ENCODE measurements around the gene CCDC92B. TPM values are rescaled to one million over a fixed set of nuclear protein-coding genes. Genes with fewer than 3 reads are reported as not detected.

Gene CCDC92B
- total and polyA plus RNA-seq, 9 donors = 0.07 to 1.1 (median 0.18) TPM

- WGBS, 3 donors = 63 to 71% (median 67%) methylated on average over 4 of the region's 4 CpGs
- Histone ChIP-seq H3K36me3 (no peaks in the 10 kb centered on the region), H3K27me3 (no peaks in the 10 kb centered on the region), H3K4me3 (no peak overlapping the region), H3K27ac (no peak overlapping the region), H3K9me3 (no peaks in the 10 kb centered on the region), H3K4me1 (ENCODE audit: insufficient read depth) (peaks cover 11% of the 10 kb centered on the region)
- peak in 1 of 5 donors; percentile 16 for DNase-seq
- TF ChIP-seq CTCF (IDR thresholded peaks at IDR 0.05) (no peak), EP300 (IDR thresholded peaks at IDR 0.05) (no peak), POLR2A (IDR thresholded peaks at IDR 0.05) (no peak)
- intact Hi-C loops (cut with DNase I) = loop anchor here in 1 of 4 donors (10.0 kb wide), 1 partner anchor 110 kb away; the partner anchor contains the start of gene PAFAH1B1
Measured at GRCh38 chr17:2704890-2705248, 44.6 kb downstream of the CCDC92B start.

DNA sequence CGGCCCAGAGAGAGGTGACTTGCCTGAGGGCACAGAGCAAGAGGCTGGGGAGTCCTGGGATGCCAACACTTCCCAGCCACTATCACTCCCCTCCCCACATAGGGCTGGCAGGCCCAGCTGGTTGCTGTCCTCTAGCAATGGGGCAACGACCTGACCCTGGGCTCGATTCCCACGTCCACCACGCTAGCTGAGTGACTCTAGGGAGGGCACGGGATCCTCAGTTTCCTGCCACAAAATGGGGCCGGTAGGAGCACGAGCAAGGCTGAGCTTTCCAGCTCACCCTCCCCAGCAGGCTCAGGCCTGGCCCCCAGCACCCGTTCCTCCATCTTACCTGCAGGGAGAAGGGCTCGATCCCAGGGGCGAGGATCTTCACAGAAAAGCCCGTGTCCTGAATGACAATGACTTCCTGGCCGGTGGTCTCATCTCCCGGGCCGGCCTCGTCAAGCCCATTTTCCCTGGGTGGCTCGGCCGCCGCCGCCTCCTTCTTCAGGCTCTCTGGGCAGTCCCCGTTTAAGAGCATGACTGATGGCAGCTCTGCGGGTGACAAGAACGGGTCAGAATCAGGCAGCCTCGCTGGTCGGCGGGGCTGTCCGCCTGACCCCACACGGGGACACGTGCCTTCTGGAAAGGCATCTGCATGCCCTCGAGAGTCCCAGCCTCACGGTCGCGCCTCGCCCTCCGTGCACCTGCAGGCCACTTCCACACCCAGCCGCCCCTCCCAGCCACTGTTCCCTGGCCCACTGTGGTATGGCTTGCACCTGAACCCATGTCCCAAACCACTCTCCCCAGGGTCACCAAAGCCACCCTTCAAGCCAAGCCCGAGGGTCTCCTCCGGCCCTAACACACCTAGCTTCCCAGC lies 45.2 kb downstream of the CCDC92B start:
- no peak overlapping the region for H3K27ac ChIP-seq
- DNase-seq = peak in 3 of 5 donors; percentile 10 to 29 (median 26)
- H3K27me3 ChIP-seq = no peaks in the 10 kb centered on the region
- H3K9me3 ChIP-seq = no peaks in the 10 kb centered on the region
- intact Hi-C loops (cut with DNase I) = loop anchor here in 1 of 4 donors (10.0 kb wide), 1 partner anchor 109 kb away; the partner anchor contains the start of gene PAFAH1B1
- no peak overlapping the region for H3K4me3 ChIP-seq
- no peaks in the 10 kb centered on the region for H3K36me3 ChIP-seq
- H3K4me1 ChIP-seq (ENCODE audit: insufficient read depth) = peaks cover 11% of the 10 kb centered on the region
- TF ChIP-seq POLR2A (IDR thresholded peaks at IDR 0.05) (no peak), CTCF (IDR thresholded peaks at IDR 0.05) (no peak), EP300 (IDR thresholded peaks at IDR 0.05) (no peak)
- 80 to 84% (median 82%) methylated on average over 34 to 38 of the region's 38 CpGs for WGBS, 3 donors

- H3K27ac ChIP-seq = no peak overlapping the region
- no peak for TF ChIP-seq EP300 (IDR thresholded peaks at IDR 0.05)
- TF ChIP-seq CTCF (IDR thresholded peaks at IDR 0.05) = no peak
- TF ChIP-seq POLR2A (IDR thresholded peaks at IDR 0.05) = no peak
- H3K4me1 ChIP-seq (ENCODE audit: insufficient read depth) = peaks cover 11% of the 10 kb centered on the region
- peak in 2 of 5 donors; percentile 10 to 29 for DNase-seq
- no peak overlapping the region for H3K4me3 ChIP-seq
- no peaks in the 10 kb centered on the region for H3K27me3 ChIP-seq
- 86 to 92% (median 90%) methylated on average over 16 of the region's 16 CpGs for WGBS, 3 donors
- no peaks in the 10 kb centered on the region for H3K9me3 ChIP-seq
- H3K36me3 ChIP-seq = no peaks in the 10 kb centered on the region
- intact Hi-C loops (cut with DNase I) = loop anchor here in 1 of 4 donors (10.0 kb wide), 1 partner anchor 109 kb away; the partner anchor contains the start of gene PAFAH1B1
Measured at GRCh38 chr17:2703606-2704005, 45.8 kb downstream of the CCDC92B start.

- no peaks in the 10 kb centered on the region for H3K9me3 ChIP-seq
Measured at GRCh38 chr17:2703181-2703580, 46.3 kb downstream of the CCDC92B start.

More at GRCh38 chr17:2703181-2703580, 46.3 kb downstream of the CCDC92B start:
- Histone ChIP-seq H3K4me3 (no peak overlapping the region), H3K4me1 (ENCODE audit: insufficient read depth) (peaks cover 11% of the 10 kb centered on the region), H3K27me3 (no peaks in the 10 kb centered on the region), H3K27ac (no peak overlapping the region), H3K36me3 (no peaks in the 10 kb centered on the region)
- DNase-seq = peak in 2 of 5 donors; percentile 19 to 29
- TF ChIP-seq CTCF (IDR thresholded peaks at IDR 0.05) (no peak), POLR2A (IDR thresholded peaks at IDR 0.05) (no peak), EP300 (IDR thresholded peaks at IDR 0.05) (no peak)
- intact Hi-C loops (cut with DNase I) = loop anchor here in 1 of 4 donors (10.0 kb wide), 1 partner anchor 108 kb away; the partner anchor contains the start of gene PAFAH1B1
- 88 to 93% (median 91%) methylated on average over 16 to 20 of the region's 20 CpGs for WGBS, 3 donors

Data from ovary (tissue), 9 donors.